Activated CD4-positive, alpha-beta T cell treated with anti-CD3 and anti-CD28 coated beads for 24 hours (primary cell): ENCODE data around the gene ADAM21.
"Not testable (repeated sequence)": the region's sequence is repeated elsewhere in the genome, so short reads cannot be mapped to it uniquely, and the experiment has no call there.

Source experiments
- DNase-seq, 2 donors: peaks; one replicate each; pipeline ENCODE4 v3.0.0-alpha.2; 2020; ENCODE audit warnings: low read depth in 2 of 2

ADAM21 gene

DNA sequence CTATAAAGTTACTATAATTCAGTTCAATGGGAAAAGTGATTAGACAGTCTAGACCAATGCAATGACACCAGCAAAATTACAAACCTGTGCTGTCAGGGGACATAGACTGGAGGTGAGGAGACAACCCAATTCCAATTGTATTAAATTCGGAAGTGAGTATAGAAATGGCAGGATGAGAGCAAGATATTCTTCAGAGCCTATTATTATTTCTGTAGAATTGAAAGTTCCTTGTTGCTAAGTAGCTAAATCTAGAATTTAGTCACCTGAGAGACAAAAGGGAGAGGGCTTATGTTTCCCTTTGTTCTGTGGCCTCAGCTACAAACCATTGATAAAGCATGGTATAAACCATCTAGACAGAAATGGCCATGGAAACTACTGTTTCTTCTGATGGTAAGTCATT, at the start of gene ADAM21:
TSS of gene ADAM21 (plus strand) at position 301 of the 400 bp plus-strand sequence. CDS start 5,326 bp downstream, outside the sequence.
- DNase-seq: no peak

DNA sequence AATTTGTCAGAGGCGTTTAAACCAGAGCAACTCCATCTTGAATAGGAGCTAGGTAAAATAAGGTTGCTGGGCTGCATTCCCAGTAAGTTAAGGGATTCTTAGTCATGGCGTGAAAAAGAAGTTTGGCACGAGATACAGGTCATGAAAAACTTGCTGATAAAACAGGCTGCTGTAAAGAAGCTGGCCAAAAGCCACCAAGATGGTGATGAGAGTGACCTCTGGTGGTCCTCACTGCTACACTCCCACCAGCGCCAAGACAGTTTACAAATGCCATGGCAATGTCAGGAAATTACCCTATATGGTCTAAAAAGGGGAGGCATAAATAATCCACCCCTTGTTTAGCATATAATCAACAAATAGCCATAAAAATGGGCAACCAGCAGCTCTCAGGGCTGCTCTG, 48.6 kb upstream of the ADAM21 start:
- DNase-seq: not testable (repeated sequence)

DNA sequence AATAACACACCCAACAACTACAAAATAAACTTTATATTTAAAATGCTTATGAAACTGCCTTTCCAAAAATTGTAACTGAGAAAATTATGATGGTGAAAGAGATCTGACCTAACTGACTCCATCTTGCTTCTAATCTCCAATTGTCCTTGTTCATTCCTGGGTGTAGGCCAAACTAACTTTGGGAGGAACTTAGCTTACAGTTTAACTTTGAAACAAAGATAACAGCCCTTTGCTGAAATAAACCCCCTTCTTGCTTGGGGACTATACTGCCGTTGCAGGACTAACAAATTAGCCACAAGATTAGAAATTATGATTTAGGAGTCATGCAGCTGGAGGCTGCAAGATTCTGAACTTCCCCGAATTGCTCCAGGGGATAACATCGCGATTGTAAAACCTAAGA, 45.8 kb upstream of the ADAM21 start:
- DNase-seq: not testable (repeated sequence)

DNA sequence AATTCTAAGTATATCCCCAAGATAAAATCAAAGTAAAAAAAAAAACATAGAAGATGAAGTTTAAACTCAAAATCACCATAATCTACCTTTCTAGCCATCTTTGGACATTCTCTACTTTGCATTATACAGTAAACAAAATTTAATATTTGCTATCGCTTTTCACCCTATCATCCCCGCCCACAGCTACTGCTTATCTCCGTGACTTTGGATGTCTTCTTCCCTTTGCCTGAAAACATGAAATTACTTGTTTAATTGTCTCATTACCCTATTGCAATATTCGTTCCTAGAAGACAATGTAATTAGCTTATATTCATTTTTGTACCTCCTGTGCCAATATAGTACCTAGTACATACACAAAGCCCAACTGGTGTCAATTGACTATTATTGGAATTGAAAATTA, 44.4 kb upstream of the ADAM21 start:
- DNase-seq: no peak

DNA sequence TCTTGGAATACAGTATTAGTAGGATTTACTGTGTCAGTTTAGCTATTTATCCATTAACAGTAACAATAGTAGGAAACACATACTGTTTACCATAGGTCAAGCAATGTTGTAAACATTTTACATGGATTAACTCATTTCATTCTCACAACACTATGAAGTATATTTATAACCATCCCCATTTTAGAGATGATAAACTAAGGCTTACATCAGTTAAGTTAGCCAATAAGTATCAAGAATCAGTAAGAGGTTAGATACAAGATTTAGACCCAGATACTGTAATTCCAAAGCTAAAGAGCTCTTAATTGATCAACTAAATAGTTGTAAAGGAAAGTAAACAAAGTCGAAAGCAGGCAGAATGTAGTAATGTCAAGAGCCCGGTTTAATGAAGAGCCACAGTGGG, 36.2 kb upstream of the ADAM21 start:
- no peak for DNase-seq

DNA sequence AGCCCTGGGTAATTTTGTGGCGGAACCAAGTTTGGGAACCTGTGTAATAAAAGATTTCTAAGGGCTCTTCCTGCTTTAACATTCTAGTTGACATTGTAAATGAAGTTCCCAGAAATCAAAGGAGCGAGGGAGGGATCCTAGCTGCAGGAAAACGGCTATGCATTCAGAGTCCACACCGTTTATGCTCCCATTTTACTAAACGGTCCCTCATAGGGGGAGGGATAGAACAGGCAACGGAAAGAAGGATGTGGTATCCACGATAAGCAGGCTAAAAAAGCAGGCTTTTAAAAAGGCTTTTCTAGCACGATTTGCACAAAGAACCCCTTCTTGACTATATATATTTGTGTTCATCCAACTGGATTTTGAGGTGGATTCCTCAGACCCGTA, 35.6 kb upstream of the ADAM21 start:
- no peak for DNase-seq

DNA sequence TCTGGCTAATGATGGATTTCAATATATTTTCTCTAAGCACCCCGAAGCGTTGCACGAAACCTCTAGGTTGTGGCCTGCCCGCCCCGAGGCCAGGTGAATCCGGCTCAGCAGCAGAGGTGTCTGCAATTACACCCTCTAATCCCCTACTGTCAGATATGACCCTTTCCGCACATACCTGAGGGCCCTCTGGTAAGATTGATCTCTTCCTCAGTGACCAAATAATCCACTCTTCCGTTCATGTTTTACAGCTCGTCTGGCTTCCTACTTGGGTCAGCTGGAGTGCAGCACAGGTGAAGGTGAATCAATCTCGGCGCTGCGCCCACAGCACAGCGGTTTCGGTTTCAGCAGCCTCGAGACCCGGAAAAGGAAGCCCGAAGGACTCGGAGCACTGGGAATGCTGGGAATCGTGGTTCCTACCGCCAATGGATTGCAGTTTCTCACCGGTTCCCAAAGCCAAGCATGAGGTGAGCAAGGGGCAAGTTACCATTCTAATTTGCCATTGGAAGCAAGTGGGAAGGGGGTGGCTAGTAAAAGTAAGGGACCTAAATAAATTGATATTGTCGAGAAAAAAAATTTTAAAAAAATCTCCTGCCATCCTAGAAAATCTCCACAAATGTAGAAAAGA, 35.1 kb upstream of the ADAM21 start, which contains the start of gene SYNJ2BP:
TSS of gene SYNJ2BP (minus strand) at position 366 of the 625 bp plus-strand sequence. CDS start at position 239, 127 bp downstream.
- peak; percentile 24 to 25 for DNase-seq

DNA sequence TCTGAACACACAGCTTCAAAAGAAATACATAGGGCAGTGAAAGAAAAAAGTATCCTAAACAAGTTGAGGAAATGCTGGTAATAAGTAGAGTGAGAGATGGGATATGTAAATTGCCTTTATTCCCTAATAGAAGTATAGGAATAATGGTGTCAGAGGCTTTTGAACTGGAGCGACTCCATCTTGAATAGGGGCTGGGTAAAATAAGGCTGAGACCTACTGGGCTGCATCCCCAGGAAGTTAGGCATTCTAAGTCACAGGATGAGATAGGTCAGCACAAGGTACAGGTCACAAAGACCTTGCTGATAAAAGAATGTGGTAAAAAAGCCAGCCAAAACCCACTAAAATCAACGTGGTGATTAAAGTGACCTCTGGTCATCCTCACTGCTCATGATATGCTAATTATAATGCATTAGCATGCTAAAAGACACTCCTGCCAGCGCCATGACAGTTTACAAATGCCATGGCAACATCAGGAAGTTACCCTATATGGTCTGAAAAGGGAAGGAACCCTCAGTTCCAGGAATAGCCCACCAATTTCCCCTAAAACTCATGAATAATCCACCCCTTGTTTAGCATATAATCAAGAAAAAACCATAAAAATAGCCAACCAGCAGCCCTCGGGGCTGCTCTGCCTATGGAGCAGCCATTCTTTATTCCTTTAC, 32.6 kb upstream of the ADAM21 start:
- DNase-seq: not testable (repeated sequence)

DNA sequence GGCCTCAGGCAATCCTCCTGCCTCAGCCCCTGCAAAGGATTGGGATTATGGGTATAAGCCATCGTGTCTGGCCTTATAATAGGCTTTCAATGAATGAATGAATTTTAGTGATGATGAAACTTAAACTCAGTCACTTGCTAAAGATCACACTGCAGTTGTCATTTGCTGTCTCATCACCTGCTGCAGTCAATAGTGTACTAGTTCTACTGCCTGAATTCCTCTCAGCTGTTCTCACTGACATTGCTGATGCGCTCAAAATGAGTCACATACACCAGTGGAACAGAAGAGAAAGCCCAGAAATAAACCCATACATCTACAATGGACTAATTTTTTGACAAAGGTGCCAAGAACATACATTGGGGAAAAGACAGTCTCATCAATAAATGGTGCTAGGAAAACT, 29.4 kb upstream of the ADAM21 start:
- no peak for DNase-seq

DNA sequence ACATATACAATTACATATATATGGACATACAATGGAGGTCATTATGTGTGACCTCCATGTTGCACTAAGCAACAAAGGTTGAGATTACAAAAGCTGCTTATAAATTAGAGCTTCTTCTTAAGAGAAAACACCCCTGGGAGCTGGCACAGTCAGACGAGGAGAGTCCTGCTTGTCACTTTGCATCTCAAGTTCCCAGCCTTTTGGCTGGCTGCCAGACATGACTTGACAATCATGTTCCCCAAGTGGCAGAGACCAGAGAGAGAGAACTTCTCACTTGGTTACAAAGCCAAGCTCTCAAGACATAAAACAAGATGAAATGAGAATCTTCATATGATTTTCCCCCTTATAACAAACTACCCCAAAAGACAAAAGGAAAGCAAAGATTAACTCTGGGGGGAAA, 26.6 kb upstream of the ADAM21 start:
- DNase-seq: no peak

DNA sequence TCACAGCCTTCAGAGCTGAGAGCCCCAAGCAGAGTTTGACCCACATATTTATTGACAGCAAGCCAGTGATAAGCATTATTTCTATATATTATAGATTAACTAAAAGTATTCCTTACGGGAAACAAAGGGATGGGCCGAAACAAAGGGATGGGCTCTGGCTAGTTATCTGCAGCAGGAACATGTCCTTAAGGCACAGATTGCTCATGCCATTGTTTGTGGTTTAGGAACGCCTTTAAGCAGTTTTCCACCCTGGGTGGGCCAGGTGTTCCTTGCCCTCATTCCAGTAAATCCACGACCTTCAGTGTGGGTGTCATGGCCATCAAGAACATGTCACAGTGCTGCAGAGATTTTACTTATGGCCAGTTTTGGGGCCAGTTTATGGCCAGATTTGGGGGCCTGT, 25.4 kb upstream of the ADAM21 start:
- DNase-seq: not testable (repeated sequence)

DNA sequence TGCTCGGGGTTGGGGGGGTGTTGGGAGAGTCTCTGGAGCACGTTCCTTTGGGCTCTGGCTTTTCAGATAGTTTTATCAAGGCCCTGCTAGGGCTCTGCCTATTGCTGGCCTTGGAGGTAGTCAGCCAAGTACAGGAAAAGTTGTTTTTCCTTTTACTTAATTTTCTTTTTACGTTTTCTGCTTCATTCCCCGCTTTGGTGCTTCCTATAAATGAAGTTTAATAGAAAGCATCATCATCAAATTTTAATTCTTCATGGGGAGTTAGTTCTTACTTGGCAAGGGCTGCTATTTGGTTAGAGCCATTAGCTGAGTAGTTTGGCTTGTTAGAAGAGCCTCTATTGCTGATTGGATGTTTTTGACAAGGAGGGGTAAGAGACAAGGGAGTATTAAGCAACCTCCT, 15.1 kb upstream of the ADAM21 start:
- DNase-seq: no peak

DNA sequence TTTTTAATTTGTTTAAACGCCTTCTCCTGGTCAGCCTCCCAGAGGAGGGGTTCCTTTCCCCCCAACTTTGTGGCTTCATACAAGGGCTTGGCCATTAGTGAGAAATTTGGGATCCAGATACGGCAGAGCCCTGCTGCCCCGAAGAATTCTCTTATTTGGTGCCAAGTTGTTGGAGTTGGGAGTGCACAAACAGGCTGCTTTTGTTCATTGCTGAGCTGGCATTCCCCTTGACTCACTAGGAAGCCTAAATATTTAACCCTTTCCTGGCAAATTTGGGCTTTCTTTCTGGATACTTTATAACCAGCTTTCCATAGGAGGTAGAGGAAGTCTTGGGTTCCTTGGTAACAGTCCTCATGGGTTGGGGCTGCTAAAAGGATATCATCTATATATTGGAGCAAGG, 10.3 kb upstream of the ADAM21 start:
- DNase-seq: no peak

DNA sequence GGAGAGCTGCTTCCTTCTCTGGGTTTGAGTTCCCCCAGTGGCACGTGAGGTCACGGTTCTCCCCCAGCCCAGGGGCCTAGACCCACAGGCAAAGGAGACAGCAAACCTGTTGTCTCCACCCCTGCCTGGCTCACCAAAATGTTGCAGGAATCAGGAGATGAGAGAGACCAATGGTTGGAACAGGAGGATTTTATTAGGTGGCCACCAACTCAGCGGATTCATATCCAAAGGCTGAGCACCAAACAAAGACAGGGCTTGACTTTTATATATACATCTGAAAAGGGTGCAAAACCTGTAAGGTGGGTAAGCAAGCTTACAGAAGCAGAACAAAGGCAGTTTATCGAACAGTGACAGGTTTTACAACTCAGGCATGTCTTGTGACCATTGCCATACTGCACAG, 9.2 kb upstream of the ADAM21 start:
- no peak for DNase-seq

DNA sequence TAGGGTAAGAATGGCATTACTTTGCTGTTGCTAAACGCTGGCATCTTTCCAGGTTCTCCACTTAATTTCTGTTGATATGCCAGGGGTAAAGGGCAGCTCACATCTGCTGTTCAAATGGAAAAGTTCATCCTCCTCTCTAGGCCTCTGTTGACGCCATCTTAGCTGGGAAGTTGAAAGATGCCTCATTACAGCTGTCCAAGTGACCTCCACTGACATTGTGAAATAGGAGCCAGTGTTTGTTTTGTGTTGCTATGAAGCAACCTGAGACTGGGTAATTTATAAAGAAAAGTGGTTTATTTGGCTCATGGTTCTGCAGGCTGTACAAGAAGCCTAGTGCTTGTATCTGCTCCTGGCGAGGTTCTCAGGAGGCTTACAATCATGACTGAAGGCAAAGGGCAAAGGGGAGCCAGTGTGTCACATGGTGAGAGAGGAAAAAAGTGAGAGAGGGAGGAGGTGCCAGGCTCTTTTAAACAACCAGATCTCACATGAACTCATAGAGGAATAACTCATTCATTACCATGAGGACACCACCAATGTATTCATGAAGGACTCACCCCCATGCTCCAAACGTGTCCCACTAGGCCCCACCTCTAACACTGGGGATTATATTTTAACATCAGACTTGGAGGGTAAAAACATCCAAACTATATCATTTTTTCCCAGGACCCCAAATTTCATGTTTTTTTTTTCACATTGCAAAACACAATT, 3.2 kb upstream of the ADAM21 start:
- DNase-seq: no peak

DNA sequence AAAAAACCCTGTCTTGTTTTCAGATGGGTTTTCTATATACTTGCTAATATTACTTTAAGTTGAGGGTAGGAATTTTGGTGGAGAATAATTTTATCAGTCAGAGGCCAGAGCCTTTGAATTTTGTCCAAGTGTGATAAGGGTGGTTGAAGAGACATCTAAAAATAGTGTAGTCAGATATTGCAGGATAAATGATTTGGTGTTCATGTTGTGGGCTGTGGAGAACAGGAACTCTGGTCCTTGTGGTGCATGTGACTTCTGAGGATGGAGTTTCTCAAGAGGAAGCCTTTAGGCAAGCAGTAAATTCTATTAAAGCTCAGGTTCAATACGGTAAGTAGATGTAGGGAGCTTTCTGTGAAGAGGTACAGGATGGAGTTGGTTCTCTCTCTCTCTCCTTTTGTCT, 2.8 kb downstream of the ADAM21 start:
- no peak for DNase-seq

DNA sequence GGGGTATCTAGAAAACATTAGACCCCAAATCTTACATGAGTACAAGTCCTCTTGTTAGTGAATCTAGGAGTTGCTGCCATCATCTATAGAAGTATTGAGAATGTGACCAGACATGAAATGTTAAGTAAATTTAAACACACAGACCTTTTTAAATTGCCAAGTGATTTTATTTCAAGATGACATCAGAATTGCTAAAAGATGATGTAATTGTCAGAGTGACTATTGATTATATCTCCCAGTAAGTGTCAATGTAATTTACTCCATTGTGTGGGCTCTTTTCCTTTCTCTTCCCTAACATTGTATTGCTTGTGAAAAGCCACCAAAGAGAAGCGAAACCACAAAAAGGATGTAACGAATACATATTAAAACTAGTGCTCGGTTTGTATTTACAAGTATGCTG, 16.8 kb downstream of the ADAM21 start:
- DNase-seq: no peak

DNA sequence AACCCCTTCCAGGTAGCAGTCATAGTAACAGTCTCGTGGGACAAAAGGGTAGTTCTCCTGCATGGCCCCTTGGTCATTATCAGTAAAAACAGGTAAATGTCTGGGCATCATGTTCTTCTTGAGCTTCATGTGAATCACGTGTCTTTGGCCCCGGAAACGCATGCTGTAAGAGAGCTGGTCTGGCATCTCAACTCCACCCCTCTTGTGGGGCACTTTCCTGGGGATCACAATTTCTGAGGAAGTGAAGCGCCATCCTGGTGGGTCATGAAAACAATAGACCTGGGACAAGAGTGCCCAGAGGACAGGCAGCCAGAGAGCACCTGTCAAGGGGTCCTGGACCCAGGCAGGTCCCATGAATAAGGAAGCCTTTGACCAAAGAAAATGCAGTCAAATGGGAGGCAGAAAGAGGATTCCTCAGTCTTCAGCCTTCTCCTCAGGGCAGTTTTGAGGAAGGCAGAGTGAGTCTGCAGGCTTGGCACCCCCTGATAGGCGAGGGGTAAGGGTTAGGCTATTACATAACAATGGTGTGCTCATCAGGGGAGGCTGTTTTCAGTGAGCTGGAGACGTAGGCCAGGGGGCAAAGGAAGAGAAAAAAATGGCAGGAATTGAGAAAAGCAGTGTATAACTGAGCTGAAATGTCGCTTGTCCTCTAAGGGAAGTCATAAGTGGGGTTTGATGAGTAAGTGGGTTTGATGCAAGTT, 19.0 kb downstream of the ADAM21 start:
- not testable (repeated sequence) for DNase-seq

DNA sequence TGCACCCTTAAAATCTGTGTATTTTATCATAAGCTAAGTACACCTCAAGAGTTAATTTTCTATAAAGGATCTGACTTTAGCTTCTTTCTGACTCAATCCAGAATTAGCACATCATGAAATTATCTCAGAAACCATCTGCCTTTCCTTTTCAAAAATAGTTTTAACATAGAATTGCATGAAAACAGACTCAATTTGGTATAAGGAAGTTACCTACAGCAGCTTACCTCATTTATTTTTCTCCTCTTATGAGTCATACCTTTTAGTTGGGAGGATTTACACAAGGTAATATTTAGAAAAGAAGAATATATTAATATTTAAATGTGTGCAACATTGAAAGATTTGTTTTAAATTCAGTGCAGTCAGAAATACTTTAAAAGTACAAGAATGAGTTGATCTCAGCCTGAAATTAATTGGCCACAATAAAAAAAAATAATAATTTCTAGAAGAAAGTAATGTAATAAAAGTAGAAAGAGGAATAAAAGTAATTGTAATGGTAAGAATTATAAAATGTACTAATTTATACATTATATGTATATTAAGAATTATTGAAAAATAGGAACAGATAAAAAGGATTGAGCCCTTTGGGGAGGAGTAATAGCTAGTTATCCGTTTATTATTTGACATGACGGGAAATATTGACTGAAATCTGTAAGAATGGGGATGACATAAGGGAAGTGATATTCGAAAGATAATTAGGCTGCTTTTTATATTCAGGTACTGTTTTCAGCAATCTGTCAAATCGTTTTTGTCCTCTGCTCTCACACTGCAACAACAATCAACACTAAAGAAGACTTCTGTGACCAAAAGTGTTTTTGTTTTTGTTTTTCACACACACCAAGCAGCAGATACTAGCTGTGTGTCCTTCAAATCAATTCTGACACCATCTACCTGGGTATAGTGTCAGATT, 20.5 kb downstream of the ADAM21 start:
- no peak for DNase-seq

DNA sequence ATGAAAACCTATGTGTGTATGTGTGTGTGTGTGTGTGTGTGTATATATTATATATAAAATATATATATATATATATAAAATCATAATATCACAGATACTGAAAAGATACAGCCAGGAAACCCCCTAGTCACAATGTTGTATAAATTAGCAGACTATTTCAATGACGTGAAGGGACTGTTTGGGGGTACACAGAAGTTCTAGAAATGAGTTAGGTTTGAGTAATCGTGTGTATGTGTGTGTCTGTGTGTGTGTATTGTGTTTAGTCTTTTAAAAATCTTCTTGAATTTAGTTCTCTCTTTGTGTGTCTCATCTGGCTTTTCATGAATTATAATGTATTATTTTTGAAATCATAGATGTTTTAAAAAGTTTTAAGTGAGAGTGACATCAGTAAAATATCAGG, 21.9 kb downstream of the ADAM21 start:
- no peak for DNase-seq

DNA sequence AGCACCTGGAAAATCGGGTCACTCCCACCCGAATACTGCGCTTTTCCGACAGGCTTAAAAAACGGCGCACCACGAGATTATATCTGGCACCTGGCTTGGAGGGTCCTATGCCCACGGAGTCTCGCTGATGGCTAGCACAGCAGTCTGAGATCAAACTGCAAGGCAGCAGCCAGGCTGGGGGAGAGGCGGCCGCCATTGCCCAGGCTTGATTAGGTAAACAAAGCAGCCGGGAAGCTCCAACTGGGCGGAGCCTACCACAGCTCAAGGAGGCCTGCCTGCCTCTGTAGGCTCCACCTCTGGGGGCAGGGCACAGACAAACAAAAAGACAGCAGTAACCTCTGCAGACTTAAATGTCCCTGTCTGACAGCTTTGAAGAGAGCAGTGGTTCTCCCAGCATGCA, 23.5 kb downstream of the ADAM21 start:
- DNase-seq: not testable (repeated sequence)
